Activated CD4-positive, alpha-beta T cell treated with anti-CD3 and anti-CD28 coated beads, Interleukin-2, amount 50 U/mL, for 24 hours (primary cell): ENCODE measurements around the gene CAMKK2.
"Not testable (repeated sequence)": the region's sequence is repeated elsewhere in the genome, so short reads cannot be mapped to it uniquely, and the experiment has no call there.

ENCODE experiments used
- DNase-seq, 2 donors: peaks; one replicate each; pipeline ENCODE4 v3.0.0-alpha.2; 2020; ENCODE audit warnings: low read depth in 1 of 2, low spot score in 1 of 2

Gene CAMKK2

DNA sequence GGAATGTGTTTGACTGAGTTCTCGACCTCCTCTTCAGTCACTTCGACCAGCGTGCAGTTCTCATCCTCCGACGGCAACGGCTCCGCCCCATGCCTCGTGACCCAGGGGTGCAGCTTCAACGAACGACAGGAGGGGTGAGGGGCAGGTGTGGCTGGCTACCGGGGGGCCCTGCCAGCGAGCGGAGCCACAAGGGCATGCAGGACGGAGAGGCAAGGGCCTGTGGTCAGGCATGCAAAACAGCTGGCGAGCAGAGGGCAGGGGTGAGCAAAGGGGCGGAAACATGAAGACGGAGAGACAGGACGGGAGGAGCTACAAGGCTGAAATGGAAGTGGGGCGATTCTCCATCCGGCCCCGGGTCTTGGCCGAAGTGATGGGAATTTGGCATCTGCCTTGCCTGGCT, 47.9 kb downstream of the CAMKK2 start:
- no peak for DNase-seq

DNA sequence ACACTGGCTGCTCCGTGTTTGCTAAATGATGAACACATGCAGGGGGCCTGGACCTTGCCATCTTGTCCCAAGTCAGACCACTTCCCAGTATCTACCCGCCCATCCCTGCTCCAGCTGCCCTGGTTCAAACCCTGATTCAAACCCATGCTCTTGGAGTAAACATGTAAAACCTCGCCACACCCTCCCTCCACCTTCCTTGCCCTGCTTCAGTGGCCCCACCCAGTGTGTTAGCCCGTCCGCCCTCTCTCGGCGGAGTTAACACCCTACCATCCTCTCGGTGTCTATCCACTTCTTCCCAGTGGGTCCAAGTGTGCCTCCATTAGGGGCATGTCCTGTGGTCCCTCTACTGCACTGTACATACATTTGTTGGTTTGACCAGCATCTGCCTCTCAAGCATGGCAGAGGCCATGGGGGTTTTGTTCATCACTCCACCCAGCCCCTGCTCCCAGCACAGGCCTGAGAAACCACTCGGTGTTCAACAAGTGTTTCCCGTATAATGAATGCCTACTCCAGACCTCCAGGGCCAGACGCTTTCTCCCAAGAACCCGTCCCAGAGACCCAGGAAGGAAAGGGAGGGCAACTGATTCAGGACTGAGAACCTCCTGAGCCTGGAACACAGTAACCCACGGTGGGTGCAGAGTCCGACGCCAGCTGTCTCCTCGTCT, 49.5 kb downstream of the CAMKK2 start:
- DNase-seq: no peak

DNA sequence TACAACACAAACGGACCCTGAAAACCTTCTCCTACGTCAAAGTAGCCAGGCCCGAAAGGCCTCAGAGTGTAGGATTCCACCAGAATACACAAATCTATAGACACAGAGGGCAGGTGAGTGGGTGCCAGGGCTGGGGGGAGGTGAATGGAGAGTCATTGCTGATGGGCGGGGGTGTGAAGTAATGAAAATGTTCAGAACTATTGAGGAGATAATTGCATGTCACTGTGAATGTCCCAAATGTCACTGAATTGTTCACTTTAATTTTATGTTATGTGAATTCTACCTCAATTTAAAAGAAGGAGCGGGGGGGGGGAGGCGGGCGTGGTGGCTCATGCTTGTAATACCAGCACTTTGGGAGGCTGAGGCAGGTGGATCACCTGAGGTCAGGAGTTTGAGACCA, 50.6 kb downstream of the CAMKK2 start:
- no peak for DNase-seq

DNA sequence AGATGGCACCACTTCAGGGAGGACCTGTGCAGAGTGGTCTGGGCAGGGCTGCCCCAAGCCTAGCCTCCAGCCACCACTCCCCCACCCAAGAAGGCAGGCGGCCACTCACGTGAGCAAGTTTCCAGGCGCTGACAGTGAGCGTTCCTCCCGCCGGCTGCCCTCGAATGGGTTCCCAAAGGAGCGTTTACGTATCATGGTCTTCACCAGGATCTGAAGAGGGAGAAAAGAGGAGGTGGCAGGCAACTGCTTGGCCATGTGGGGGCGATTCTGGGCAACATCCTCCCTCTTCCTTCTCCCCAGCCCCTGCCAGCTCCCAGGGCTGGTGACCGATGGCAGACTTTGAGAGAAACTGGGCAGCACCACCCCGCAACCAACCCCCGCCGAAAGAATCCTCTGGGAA, 51.5 kb downstream of the CAMKK2 start:
- DNase-seq: no peak

DNA sequence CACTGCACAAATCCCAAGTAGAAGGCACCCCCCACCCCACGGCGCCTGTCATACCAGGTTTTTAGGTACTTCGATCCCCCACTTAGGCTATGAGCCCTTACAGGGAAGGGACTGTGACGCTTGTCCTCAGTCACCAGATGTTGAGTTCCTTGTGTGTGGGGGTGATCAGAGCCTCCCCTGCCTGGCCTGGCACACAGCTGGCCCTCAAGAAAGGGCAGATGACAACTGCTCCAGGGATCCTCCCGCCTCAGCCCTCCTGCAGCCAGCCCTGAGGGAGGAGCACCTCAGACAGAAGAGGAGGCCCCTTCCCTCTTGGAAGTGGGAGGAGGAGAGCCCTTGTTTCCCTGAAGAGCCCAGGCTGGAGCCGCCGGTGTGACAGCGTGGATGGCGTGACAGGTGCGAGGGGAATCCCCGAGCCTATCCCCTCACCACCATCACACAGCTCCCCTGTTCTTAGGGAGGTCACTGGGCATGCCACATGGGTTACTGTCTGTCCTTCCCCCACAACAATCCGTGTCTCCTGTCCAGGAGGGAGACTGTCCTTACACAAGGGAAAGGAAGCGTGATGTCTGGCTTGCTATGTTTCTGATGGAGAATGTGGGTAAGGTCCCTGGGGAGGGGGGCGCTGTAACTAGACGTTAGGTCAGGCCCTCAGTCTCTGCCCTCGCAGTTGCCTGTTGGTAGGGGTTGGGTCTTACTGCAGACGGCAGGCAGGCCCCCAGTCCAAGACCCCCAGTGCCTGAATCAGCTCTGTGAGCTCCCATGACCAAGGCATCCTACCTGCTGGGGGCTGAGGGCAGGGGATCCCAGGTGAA, 55.1 kb downstream of the CAMKK2 start:
- no peak for DNase-seq

DNA sequence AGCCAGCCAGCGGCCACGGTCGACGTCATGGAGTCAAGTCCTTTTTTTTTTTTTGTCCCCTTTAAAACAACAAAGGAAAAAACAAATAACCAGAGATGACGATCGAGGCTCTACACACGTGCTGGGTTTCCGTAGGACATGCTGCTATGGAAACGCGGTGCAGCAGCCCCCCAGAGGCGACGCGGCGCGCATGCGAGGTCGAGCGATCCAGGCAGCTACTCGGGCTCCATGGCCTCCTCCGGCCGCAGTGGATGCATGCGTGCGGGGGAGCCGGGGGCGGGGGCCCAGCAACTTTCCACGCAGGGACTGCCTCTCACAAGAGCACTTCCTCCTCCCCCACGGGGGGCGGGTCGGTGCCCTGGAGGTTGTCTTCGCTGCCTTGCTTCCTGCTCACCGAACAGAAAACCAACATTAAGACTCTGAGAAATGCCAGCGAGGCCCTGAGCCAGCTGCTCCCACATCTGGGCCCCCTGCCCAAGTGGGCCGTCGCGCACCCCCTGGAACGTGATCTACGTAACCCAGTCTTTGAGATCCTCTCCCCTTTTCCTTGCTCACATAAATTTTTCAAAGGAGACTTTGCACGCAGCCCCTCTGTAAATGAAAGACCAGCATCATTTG, 55.9 kb downstream of the CAMKK2 start:
- DNase-seq: peak; percentile 54 to 65

DNA sequence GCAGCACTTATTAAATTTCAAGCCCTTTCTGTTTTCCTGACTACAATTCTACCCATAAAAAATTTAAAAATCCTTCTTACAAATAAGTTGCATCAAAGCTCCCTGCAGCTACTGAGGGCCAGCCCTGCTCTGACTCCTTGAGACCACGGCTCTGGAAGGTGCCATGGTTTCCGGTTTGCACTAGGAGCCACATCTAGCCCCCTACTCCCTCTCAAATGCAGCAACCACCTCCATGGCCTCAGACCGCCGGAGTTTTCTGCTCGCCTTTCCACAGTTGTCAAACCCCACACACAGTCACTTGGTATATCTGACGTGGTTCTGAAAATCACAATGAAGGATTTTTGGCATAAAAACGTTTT, 56.5 kb downstream of the CAMKK2 start:
- no peak for DNase-seq

DNA sequence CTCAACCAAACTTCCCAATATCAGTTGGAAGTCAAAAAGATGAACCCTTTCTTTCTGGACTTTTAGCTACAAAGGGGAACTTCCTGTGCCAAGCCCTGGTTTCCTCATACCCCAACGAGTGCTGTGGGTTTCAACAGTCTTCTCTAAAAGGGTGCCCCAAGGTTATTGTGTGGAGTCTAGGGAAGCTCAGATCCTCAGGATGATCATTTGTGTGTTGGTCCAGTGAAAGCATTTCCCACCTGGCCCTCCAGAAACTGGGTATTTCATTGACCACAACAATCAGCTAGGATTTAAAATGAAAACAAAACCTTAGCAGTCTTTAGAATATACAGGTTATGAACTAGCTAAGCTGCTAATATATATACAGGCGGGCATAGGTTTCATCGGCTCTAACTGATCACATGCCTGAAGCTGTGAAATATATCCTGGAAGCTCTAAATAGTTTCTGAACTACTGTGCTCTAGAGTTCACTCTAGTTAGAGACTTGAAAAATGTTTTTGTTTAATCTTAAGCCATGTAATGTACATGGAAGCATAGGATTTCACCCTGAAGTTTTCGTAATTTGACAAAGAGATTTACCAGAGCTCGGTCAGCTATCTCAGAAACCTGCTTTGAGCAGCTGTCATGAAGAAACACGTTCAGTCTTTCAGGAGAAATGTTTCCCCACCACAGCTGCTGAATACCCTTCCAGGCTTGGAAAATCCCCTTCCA, 57.0 kb downstream of the CAMKK2 start:
- no peak for DNase-seq

DNA sequence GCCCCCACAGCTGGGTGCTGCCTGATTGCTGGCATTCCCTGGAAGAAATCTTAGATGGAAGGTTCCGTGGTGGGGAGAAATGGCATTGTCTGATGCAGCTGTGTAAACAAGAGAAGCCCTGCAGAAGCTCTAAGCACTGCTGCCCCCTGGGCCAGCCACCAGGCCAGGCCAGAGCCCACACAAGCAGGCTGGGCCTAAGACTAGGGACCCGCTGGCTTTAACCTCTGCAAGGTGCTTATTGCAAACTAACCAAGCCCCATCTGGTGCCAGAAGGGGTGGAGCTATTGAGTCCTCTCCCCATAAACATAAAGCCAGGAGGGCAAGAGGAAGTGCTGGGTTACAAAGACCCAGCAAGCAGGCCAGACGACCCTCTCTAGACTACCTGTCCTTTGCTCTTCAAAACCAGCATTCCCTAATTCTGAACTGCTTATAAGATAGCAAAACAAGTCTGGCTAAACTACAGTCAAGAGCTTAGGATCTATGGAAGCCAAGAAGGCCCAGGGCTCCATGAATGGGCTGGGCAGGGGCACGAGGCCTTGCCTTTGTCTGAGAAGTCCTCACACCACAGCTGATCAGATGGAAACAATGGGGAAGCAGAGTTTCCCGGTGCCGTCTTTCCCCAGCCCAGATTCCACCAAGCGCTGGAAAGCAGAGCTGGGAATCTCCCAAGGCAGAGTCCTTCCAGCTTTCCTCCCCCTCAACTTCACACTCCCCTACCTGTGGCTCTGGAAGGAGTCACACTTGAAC, 57.7 kb downstream of the CAMKK2 start:
- no peak for DNase-seq

DNA sequence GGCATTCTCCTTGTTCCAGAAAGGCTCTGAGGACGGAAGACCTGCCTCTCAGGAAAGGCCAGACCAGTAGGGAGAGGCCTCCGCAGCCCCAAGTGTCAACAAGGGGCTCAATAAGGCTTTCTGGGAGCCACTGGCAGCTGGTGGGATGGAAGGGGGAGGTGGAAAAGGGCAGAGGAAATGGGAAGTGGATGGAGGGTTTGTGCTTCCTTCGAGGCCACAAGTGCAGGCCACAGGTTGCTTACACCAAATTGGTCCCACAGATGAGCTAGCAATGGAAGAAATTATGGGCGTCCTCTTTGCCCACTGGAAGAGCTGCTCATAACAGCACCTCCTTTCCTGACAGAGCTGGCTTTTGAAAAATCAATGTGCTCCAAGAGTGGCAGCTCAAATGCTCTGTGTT, 58.4 kb downstream of the CAMKK2 start:
- DNase-seq: no peak

DNA sequence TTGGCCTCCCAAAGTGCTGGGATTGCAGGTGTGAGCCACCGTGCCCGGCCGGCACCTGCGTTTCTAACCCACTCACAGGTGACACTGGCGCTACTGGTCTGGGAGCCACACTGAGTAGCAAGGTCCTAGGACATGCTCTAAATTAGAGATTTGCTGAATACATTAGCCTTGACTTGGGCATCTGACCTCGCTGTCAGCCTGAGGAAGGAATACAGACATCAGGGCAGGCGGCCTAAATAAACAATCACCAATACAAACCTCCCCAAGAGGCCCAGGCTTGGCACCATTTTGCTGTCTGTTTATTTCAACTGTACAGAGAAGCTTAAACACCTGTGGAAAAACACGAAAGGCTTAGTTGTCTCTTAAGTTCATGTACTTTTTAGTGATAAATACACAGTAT, 59.1 kb downstream of the CAMKK2 start:
- DNase-seq: no peak

DNA sequence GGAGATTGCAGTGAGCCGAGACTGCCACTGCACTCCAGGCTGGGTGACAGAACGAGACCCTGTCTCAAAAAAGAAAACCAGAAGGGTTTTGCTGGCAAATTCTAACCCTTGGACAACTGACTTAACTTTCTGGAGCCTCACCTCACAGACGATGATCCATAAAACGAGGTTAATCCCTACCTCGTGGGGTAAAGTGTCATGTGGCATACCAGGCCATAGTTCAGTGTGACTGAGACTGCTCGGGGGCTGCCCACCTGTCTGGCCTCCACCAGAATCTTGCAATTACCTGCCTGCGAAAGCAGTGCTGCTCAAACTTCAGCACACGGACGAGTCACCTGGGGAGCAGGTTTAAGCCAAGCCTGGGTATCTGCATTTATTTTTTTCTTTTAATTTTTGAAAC, 59.7 kb downstream of the CAMKK2 start:
- DNase-seq: no peak

DNA sequence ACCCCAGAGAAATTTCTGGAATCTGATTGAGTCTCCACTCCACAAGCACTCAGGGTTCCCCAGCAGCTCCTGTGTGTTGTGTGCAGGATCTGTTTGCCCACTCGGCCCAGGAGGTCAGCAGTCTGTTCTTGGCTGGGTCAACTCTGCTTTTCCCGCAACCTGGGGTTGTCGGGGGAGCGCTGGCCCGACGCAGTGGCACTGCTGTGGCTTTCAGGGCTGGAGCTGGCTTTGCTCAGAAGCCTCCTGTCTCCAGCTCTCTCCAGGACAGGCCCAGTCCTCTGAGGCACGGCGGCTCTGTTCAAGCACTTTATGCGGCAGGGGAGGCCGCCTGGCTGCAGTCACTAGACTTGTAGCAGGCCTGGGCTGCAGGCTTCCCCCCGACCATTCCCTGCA, 62.9 kb downstream of the CAMKK2 start:
- DNase-seq: no peak

DNA sequence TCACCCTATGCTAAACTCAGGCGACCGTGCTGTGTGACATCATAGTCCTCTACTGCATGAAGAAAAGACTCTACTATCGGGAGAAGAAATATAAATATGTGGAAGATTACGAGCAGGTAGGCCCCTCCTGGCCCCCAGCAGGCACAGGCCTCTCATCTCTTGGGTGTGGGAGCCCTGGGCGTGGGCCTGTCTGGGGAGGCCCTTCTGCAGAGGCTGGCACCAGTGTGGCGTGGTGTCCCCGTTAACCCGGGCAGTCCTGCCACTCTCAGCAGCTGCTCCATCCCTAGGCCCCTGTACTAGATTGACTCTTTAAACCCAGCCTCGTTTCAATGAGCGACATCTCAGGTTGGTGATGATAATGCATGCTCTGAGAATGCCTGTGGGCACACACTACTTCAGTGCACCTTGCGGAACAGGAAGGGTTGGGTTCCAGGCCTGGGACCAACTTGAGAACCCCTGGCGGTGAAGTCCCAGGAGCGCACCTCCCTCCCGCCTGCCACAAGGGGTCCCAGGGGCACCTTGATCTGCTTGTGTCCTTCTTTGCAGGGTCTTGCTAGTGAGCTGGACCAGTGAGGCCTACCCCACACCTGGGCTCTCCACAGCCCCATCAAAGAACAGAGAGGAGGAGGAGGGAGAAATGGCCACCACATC, 63.4 kb downstream of the CAMKK2 start:
- no peak for DNase-seq

DNA sequence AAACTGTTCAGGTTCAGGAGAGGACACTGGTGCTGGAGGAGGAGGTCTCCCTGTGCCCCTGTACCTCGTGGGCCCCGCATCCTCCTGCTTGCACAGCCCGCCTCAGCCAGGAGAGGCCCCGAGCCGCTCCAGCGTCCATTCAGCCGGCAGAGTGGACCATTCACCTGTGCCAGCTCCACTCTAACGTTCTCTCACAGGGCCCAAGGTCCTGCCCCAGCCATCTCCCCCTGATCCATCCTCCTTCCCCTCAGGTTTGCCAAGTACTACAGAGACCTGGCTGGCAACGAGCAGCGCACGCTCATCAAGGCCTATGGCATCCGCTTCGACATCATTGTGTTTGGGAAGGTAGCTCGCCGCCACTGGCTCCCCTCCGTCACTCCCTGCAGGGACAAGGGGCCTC, 64.3 kb downstream of the CAMKK2 start:
- no peak for DNase-seq

DNA sequence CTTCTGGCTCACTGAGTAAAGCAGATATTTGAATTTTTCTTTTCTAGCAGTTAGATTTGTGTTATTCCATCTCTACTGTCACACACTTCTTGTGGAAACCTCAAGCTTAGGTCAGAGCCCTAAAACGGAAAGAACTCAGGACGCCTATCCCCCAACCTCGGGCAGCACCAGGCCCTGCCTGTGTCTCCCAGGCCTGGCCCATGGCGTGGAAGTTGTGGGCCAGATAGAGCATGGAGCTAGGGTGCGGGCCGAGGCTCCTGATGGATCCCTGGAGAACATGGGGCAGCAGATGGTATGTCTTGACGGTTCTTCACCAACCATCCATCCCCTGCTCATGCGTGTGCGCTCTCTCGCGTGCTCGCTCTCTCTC, 66.0 kb downstream of the CAMKK2 start:
- DNase-seq: no peak

DNA sequence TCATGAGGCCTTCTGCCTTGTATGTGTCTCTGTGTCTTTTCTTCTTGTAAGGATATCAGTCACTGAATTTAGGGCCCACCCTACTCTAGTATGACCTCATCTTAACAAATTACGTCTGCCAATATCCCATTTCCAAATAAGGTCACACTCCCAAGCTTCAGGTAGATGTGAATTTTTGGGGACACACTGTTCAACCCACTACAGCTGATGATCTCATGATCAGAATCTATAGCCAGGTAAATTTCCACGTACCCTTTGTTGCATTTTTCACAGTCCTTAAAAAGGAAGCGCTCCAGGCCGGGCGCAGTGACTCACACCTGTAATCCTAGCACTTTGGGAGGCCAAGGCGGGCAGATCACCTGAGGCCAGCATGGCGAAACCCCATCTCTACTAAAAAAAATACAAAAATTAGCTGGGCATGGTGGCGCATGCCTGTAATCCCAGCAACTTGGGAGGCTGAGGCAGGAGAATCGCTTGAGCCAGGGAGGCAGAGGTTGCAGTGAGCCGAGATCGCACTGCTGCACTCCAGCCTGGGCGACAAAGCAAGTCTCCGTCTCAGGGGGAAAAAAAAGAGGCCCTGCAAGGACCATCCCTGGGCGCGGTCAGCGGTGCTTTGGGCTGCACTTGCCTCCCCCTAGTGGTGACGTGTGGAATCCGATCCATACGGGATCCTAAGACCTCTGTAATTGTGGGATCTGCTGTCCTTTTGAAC, 66.5 kb downstream of the CAMKK2 start:
- DNase-seq: not testable (repeated sequence)

DNA sequence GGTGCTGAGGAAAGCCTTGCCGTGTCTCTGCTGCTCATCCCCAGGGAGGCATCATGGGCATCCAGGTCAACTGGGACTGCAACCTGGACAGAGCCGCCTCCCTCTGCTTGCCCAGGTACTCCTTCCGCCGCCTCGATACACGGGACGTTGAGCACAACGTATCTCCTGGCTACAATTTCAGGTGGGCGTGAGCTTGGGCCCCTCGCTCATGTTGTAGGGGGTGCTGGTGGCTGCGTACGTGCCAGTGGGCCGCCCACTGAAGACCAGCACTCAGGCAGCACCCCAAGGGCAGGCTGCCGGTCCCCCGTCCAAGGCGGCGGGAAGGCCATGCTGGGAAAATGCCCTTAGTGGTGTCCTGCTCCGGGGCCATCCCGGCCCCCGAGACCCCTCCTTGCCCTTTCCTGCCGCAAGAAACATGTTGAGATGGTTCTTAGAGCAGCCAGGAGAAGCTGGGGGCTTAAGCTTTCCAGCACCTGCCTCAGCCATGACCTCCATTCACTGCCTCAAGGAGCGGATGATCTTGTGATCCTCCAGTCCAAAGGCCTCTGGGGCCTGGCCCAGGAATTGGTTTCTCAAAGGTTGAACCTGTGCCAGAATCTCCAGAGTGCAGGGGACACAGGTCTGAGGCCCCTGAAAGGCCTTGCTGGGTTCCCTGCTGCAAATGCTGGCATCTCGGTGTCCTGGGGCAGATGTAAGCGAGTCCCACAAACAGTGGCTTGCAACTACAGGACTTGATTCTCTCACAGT, 67.4 kb downstream of the CAMKK2 start:
- no peak for DNase-seq

DNA sequence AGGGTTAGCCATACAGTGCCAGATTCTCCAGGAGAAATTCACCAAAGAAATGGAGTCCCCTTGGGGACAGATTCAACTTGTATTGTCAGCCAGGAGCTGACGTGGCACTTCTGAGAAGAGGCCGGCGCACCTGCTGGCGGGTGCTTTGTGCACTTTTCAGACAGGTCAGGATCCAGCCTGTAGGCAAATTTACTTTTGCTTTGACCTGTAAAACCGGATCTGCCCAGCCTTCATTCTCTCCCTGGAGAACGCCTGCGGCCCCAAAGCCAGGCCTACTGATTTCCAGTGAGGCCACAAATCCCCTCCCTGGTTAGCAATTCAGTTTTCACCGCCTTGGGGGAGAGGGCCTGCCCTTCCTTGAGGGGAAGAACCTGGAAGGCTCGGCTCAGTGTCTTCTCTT, 69.2 kb downstream of the CAMKK2 start:
- no peak for DNase-seq
